NCI-H2171 (cell line): ENCODE data around the gene PLXDC1.
A peak's percentile ranks its signal among the peaks of the same experiment; 100 is the strongest.
"Not testable (repeated sequence)": the region's sequence is repeated elsewhere in the genome, so short reads cannot be mapped to it uniquely, and the experiment has no call there.

Source experiments
- DNase-seq: peaks from one replicate; lab custom pipeline; 2025; lab: John Stamatoyannopoulos, UW

PLXDC1 gene

DNA sequence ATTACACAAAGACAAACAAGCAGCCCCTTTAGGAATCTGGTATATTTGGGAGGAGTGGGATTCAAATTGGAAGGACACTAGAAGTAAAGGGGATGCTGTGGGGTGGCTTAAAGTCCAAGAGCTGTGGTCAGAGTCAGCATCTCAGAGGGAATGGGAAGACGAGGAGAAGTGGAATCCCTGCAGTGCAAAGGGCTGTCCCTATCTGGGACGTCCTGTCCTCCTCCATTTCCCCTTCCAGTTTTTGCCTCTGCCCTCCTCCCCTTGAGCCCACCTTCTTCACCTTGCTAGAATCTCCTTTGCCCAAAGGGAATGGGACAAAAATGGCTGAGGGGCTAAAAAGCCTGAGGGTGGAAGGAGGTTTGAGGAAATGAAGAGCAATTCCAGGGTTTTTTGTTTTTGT lies 4.2 kb upstream of the PLXDC1 start:
- DNase-seq = no peak

DNA sequence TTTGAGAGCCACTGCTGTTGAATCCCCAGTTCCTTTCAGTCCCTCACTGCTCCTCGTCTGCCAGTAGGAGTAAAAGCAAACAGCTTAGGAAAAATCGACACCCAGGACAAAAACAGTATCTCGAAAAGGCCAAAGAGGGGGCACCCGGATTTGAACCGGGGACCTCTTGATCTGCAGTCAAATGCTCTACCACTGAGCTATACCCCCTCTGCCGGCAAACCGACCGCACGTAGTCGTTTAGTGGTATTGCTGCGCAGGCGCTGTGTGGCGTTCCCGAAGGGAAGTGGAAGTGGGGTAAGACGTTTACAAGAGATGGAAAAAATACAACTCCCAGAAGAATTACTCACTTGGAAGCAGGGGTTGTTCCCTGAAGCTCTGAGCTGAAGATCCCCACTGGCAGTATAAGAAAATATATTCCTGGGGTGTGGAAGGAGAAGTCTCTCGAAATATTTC lies 2.2 kb upstream of the PLXDC1 start:
- peak; percentile 55 for DNase-seq

DNA sequence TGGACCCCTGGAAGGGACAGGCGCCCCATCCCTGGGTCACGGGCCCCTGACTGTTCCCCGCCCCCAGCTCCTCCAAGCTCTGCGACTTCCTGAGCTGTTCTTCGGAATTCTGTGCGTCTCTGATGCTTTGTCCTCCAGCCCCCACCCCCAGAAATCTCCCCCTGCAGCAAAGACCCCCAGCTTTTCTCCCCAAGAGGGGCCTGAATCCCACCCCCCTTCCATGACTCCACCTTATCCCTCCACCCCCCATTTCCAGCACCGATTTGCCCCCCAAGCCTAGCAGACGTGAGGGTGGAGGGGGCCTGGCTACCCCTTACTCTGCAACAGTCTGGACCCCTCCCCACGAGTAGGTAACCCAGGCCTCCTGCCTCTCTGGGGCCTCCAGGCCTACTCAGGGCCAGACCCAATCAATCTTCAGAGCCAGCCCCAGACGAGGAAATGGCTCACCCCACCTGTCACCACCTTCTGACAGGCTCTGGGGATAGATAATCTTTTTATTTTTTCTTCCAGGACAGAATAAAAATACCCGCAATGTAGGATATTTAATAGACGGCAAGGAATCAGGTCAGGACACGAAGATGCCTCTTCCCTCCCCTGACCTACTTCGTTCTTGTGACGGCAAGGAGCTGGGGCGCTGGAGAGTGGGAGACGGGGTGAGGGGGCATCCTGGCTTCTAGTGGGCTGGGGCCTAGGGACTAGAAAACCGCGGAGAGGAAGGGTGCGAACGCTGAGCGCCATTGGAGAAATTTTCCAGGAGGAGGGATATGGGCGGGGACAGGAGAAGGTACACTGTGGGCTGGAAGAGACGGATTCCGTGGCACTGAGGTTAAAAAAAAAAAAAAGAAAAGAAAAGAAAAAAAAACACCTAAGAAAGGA lies 744 bp upstream of the PLXDC1 start:
- DNase-seq = peak; percentile 75

DNA sequence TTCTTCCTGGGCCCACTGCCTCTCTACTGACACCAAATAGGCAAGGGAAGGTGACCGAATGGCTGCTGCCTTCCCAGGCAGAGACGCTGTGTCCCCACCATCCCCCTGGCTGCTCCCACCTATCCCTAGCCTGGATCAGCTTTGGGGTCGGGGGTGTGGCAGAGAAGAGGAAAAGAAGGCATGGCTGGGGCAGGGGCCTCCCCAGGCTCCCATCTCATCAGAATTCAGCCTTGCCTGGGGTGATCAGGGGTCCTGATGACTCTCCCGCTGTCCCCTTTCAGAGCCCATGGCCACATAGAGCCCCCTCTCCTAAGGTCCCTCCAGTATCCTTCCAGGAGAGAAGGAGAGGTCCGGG lies 665 bp downstream of the PLXDC1 start:
- DNase-seq = no peak

DNA sequence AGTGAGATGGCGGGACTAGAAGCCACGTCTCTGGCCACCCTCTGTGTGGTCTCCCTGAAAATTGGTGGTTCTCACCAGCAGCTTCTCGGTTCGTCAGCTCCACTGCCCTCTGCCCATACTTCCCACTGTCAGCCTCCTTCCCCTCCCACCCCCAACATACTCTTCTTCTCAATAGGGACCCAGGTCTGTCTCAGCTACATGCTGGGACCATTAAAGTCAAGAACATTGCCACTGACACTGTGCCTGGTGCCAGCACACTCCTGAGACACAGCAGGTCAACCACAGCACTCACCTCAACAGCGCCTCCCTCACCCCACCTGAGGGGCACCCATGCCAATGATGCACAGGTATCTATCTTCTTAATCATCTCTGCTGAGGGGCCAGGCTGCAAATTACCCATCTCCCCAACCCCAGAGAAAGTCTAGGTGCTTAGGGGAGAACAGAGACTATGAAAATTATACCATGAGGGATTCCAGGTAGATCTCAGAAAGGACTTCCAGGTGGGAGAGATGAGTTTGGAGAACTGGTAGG lies 1.3 kb downstream of the PLXDC1 start:
- DNase-seq = no peak

DNA sequence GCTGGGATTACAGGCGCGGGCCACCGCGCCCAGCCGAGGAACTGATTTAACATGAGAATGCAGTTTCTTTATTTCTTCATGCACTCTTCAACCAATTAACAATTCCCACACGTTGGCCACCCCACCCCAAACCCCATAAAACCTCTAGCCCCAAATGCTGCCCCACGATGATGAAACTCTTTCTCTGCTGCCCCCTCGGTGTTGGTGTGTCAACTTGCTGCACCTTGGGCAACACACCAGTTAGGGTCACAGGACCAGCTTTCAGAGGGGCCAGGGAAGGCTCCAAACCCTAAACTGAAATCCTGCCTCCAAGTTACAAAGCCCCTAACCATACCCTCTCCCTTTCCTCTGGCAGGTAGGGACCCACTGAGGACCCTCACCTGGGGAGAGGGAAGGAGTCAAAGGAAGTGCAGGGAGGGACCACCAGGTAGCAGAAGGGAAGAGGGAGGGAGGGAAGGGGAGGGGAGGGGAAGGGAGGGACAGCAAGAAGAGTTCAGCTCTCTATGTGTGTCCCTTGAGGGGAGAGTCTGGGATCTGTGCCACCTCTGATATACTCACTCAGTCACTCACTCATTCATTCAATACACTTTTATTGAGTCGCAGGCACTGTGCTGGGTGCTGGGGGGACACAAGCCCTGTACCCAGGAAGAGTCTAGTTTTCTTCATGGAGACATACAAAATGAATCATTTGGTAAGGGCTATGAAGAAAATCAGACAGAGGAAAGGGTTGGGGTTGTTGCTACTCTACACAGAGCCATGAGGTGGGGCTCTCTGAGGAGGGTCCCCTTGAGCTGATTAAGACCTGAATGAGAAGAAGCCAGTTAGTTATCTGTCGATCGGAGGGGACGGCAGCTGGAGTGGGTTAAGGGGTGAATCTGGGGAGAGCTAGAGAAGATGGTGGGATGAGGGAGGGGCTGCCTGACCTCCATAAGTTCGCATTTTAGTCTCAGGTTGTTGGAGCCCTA lies 3.9 kb downstream of the PLXDC1 start:
- no peak for DNase-seq

DNA sequence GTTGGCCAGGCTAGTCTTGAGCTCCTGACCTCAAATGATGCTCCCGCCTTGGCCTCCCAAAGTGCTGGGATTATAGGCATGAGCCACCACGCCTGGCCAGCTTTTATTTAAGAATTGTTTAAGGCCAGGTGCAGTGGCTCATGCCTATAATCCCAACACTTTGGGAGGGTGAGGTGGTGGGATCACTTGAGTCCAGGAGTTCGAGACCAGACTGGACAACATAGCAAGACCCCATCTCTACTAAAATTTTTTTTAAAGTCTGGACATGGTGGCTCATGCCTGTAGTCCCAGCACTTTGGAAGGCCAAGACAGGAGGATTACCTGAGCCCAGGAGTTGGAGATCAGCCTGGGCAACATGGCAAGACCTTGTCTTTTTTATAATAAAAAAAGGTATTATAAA lies 5.2 kb downstream of the PLXDC1 start:
- DNase-seq = no peak

DNA sequence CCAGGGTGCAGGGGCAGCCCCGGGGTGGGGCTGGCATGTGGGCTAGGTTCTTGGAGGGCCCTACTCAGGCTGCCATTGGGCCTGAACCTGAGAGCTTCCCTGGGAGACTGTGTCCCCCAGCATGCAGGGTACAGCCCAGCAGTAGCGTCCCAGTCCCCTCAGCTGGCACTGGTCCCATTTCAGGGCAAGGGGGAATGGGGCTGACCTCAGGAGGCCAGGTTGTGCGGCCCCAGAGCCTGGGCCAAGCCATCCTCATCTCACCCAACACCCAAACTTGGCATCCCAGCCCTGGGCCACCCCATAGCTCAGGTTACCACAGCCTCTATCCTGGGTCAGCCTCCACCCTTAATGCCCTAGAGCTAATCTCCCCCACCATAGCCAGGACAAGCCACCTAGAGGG lies 6.3 kb downstream of the PLXDC1 start:
- DNase-seq = no peak

DNA sequence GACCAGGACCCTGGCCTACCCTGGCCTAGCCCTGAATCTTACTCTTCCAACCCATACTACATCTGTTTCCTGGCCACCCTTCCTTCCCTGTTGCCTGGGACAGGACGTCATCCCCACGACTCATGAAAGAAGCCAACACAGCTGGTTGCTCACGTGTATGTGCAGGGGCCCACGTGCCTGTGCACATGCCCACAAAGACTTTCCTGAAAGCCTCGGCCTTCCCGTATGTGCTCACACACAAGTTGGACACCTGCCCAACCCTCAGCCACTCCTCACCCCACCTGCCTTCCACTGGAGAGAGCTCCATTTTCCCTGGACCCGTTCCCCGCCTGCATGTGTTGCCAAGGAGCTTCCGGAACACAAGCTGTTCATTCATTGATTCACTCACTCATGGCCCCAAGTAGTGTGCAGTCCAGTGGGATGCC lies 7.0 kb downstream of the PLXDC1 start:
- DNase-seq = peak; percentile 41

DNA sequence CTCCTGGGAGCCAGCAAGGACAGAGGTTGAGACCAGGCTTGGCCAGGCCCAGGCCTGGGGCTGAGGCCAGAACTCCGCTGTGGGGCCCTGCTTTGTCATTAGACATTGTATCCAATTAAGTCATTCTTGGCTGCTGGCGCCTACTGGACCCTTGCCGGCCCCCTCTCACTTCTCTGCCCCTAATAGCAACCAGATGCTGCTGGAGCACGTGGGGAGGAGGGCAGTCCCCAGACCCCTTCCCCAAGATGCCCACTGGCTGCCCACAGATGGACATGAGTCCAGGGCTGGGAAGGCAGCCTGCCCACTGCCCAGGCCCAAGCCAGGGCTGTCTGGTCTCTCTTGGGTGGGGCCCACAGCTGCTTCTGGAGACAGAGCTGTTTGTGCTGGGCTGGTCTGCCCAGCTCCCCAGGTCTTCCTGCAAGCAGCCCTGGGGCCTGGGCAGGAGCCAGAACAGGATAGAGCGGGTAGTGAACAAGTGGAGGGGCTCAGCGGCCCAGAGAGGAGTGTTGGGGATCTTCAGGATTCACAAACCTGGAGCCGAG lies 7.8 kb downstream of the PLXDC1 start:
- no peak for DNase-seq

DNA sequence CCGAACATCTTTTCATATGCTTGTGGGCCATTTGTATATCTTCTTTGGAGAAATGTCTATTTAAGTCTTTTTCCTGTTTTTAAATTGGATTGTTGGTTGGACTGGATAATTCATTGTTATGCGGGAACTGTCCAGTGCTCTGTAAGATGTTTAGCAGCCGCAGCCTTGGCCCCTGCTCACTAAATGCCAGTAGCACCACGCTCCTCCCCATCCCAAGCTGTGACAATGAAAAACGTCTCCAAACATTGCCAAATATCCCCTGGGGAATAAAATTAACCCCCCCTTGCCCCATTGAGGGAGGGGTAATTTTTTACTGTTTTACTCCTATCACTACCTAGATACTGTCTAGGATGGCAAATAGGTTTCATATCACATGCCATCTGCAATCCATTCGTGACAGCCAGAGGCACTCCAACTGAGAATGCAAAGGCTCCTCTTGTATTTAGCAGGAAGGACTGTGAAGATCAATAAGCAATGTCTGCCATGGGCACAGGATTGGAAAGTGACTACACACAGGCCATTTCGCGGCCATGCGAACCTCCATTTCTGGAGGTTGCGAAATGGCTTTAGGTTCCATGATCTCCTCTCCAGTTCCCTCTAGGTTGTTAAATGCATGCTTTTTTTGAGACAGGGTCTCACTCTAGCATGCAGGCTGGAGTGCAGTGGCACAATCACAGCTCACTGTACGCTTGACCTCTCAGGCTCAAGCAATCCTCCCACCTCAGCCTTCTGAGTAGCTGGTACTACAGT lies 9.3 kb downstream of the PLXDC1 start:
- no peak for DNase-seq

DNA sequence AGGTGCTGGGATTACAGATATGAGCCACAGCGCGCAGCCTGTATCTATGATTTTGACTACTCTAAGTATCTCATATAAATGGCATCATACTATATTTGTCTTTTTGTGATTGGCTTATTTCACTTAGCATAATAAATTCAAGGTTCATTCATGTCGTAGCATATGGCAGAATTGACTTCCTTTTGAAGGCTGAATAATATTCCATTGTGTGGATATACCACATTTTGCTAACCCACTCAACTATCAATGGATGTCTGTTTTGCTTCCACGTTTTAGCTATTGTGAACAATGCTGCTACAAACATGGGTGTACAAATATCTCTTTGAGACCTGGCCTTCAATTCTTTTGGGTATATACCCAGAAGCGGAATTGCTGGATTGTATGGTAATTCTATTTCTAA lies 10.1 kb downstream of the PLXDC1 start:
- DNase-seq = no peak

DNA sequence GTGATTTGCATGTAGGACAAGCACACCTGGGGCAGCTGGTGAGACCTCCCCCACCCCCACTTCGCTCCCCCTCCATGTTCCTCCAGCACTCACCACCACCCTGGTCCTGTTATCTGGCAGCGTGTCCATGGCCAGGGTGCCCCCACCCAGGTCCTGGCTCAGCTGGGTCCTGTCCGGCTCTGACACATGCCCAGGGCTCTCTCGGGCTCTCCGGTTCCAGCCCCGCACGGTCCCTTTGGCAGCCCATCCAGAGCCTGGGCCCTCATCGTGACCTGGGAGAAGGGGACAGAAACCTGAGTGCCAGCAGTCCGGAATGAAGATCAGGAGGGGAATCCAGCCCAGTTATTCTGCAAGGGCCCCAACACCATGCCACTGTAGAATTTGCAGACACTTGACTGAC lies 11.9 kb downstream of the PLXDC1 start:
- no peak for DNase-seq

DNA sequence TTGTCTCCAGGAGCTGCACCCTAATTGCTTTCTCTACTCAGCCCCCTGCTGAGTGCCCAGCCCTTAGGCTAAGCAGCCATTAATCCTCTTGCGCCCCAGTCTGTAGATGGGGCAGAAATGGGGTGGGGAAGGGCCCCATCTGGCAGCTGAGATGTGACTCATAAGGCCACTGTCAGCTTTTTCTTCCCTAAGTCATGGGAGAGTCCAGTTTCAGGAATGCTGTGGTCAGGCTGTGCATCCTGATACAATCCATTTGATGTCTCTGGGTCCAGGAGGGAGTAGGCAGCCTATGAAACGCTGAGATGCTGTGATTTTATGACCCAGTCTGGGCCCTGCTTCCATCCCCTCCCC lies 12.3 kb downstream of the PLXDC1 start:
- no peak for DNase-seq

DNA sequence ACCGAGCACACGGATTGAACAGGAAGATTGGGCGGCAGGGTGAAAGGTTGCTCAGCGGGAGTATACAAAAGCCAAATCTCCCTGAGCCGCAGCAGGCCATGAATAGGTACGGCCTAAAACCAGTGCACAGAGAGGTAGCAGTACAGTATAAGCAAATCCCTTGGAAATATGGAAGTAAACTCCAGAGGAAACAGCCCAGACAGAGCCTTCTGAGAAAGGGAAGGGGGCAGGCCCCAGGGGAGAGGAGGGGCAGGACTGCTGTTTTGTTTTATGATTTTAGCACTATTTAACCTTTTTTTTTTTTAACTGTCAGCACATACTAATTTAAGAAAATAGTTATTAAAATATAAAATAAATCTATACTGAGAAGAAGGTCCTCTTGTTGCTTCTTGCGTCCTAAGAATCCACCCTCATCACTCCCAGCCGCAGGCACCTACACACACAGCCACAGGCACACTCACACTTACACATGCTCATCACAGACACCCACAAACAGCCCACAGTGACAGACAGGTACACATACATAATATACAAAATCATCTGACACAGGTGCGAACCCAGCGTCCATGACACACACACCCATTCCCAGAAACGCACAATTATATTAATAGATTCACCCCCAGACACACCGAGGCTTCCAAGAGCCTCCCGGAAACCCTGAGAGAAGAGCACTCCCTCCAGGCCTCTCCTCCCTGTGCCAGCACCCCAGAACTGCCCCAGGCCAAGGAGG lies 12.8 kb downstream of the PLXDC1 start:
- no peak for DNase-seq

DNA sequence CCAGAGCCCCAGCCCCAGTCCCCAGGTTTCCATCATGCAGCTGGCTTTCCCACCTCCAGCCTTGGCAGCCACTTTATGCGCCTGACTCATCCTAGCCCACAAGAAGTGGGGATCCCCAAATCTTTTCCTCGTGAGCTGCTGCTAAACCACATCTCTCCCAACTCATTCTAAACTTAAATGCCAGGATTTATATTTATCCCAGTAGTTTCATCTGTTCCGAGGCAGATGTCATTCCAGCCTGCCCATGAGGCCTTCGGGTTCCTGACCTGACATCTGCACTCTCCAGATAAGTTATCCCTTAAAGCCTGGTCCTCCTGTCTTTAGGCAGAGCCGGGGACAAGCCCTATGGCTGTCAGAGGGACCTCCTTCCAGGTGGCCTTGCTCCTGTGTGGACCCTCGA lies 16.6 kb downstream of the PLXDC1 start:
- no peak for DNase-seq

DNA sequence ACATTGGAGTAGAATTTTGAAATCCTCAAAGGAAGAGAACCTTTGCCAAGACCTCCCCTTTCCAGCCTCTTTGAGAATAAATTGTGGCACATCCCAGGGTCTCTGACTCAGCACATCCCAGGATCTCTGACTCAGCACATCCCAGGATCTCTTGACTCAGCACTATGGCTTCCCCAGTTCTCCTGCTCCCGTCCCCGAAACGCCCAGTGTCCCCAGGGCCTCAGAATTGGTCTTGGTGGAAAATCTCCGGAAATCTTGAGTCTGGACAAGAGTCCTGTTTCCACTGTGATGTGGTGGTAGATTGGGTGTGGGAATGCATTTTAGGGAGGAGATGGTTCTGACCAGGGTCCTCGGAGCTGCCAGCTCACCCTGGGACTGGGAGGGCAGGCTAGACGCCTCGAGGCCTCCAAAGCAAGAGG lies 19.2 kb downstream of the PLXDC1 start:
- no peak for DNase-seq

DNA sequence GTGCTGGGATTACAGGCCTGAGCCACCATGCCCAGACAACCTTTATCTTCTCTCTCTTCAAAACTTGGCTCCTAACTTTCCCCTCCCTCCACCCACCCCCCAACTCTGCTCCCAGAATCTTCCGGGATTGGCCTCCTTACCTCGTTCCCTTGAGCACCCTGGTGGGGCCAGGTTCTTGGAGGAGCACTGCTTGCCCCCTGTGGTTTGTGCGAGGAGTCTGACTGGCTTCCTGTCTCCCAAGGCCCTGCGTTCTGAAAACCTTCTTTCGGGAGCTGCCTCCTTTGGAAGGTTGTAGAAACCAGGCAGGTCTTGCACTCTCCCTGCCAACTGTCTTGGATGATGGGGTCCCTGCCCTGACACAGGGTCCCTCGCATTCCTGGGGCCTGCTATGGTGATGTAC lies 19.8 kb downstream of the PLXDC1 start:
- DNase-seq = no peak

DNA sequence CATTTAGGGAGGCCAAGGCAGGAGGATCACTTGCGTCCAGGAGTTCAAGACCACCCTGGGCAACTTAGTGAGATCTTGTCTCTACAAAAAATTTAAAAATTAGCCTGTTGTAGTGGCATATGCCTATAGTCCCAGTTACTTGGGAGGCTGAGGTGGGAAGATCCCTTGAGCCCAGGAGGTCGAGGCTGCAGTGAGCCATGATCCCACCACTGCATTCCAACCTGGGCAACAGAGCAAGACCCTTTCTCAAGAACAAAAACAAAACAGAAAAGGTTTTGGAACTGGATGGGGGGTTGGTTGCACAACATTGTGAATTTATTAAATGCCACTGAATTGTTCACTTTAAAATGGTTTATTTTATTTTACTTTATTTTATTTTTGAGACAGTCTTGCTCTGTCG lies 21.2 kb downstream of the PLXDC1 start:
- DNase-seq = no peak

DNA sequence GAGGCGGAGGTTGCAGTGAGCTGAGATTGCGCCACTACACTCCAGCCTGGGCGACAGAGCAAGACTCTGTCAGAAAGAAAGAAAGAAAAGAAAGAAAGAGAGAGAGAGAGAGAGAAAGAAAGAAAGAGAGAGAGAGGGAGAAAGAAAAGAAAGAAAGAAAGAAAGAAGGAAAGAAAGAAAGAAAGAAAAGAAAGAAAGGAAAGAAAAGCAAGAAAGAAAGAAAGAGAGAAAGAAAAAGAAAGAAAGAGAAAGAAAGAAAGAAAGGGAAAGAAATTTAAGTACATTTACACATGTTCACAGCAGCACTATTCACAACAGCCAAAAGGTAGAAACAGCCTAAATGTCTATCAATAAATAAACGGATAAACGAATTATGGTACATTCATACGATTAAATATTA lies 21.9 kb downstream of the PLXDC1 start:
- DNase-seq = not testable (repeated sequence)

DNA sequence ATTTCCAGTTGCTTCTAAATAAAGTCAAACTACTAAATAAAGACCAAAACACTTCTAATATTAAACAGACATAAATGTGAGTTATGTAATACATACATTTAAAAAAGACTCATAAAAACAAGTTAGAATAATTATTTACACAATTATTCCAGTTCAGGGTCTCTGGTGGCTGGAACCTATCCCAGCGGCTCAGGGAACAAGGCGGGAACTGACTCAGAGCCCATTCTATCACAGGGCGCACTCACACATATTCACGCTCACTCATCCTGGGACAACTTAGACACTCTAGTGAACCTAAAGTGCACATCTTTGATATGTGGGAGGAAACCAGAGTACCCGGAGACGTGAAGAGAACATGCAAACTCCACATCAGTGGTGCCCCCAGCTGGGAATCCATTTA lies 25.0 kb downstream of the PLXDC1 start:
- DNase-seq = no peak
